ENCODE measurements around the gene HSPA1B.

The HSPA1B gene

GRCh38 chr6:31878726-31879125 lies 51.2 kb downstream of the HSPA1B start, which contains the start of gene SLC44A4:
TSS of gene SLC44A4 (minus strand) at chr6:31878997. CDS start at chr6:31878980, 17 bp downstream.
- DNase-seq (ENCODE audit: low read depth, low spot score), result no peak

GRCh38 chr6:31879143-31879542 lies 51.6 kb downstream of the HSPA1B start:
- no peak for DNase-seq (ENCODE audit: low read depth, low spot score)
